Parathyroid adenoma (tissue), 2 donors: ENCODE results near the gene AGFG2.

Source experiments
- H2AFZ ChIP-seq: fragments of 300-600 bp; sonication (generic); one replicate; pipeline ENCODE4 v1.7.0; 2017; ENCODE audit warnings: antibody characterized with exemption, mild to moderate bottlenecking
- H3K27ac ChIP-seq: fragments of 300-600 bp; sonication (generic); one replicate; pipeline ENCODE4 v1.7.0; 2017
- H3K27me3 ChIP-seq: fragments of 300-600 bp; sonication (generic); one replicate; pipeline ENCODE4 v1.7.0; 2017; ENCODE audit warnings: low read length; ENCODE audit not compliant: control insufficient read depth, insufficient read depth
- H3K36me3 ChIP-seq: fragments of 300-600 bp; sonication (generic); one replicate; pipeline ENCODE4 v1.7.0; 2017; ENCODE audit warnings: low read length; ENCODE audit not compliant: control insufficient read depth, insufficient read depth
- H3K4me1 ChIP-seq: fragments of 300-600 bp; sonication (generic); one replicate; pipeline ENCODE4 v1.7.0; 2017; ENCODE audit warnings: control low read depth
- H3K4me2 ChIP-seq: fragments of 300-600 bp; sonication (generic); one replicate; pipeline ENCODE4 v1.7.0; 2017; ENCODE audit warnings: low read length
- H3K4me3 ChIP-seq: fragments of 300-600 bp; sonication (generic); one replicate; pipeline ENCODE4 v1.7.0; 2017; ENCODE audit warnings: low read depth, low read length
- H3K79me2 ChIP-seq: fragments of 300-600 bp; sonication (generic); one replicate; pipeline ENCODE4 v1.7.0; 2017; ENCODE audit warnings: control low read depth
- H3K9ac ChIP-seq: fragments of 300-600 bp; sonication (generic); one replicate; pipeline ENCODE4 v1.7.0; 2017; ENCODE audit warnings: mild to moderate bottlenecking
- H3K9me3 ChIP-seq: fragments of 300-600 bp; sonication (generic); one replicate; pipeline ENCODE4 v1.7.0; 2017; ENCODE audit warnings: low read length; ENCODE audit not compliant: control insufficient read depth
- CTCF ChIP-seq: fragments of 300-600 bp; sonication (generic); IDR thresholded peaks from one replicate; pipeline ENCODE4 v1.7.0; 2017; ENCODE audit warnings: antibody characterized with exemption, mild to moderate bottlenecking
- donor health status: primary hyperparathyroidism.

The AGFG2 gene

GRCh38 chr7:100504887-100505611 is 34.0 kb upstream of the AGFG2 start:
- no peak overlapping the region for H2AFZ ChIP-seq
- no peaks in the 10 kb centered on the region for H3K27me3 ChIP-seq
- H3K79me2 ChIP-seq = no peaks in the 10 kb centered on the region
- H3K4me3 ChIP-seq = no peak overlapping the region
- H3K9me3 ChIP-seq = no peaks in the 10 kb centered on the region
- no peaks in the 10 kb centered on the region for H3K36me3 ChIP-seq
- H3K27ac ChIP-seq = no peak overlapping the region
- no peak overlapping the region for H3K4me2 ChIP-seq
- no peak overlapping the region for H3K9ac ChIP-seq
- TF ChIP-seq CTCF = no peak
- H3K4me1 ChIP-seq = no peaks in the 10 kb centered on the region

- no peaks in the 10 kb centered on the region for H3K79me2 ChIP-seq
- no peak overlapping the region for H3K9ac ChIP-seq
- H3K4me3 ChIP-seq = no peak overlapping the region
- no peak for TF ChIP-seq CTCF
- H3K4me2 ChIP-seq = no peak overlapping the region
- no peak overlapping the region for H2AFZ ChIP-seq
- no peaks in the 10 kb centered on the region for H3K4me1 ChIP-seq
- H3K36me3 ChIP-seq = no peaks in the 10 kb centered on the region
- no peaks in the 10 kb centered on the region for H3K9me3 ChIP-seq
- H3K27ac ChIP-seq = no peak overlapping the region
- H3K27me3 ChIP-seq = no peaks in the 10 kb centered on the region
These were observed 32.6 kb upstream of the AGFG2 start for GRCh38 chr7:100506356-100506923.

GRCh38 chr7:100509231-100509630 is 29.8 kb upstream of the AGFG2 start:
- Histone ChIP-seq H3K9me3 (no peaks in the 10 kb centered on the region), H3K36me3 (no peaks in the 10 kb centered on the region), H2AFZ (no peak overlapping the region), H3K27ac (no peak overlapping the region), H3K4me3 (no peak overlapping the region), H3K79me2 (no peaks in the 10 kb centered on the region), H3K4me1 (no peaks in the 10 kb centered on the region), H3K4me2 (no peak overlapping the region), H3K9ac (no peak overlapping the region), H3K27me3 (no peaks in the 10 kb centered on the region)
- no peak for TF ChIP-seq CTCF

- Histone ChIP-seq H2AFZ (no peak overlapping the region), H3K4me3 (no peak overlapping the region), H3K36me3 (no peaks in the 10 kb centered on the region), H3K4me1 (no peaks in the 10 kb centered on the region), H3K9ac (no peak overlapping the region), H3K4me2 (no peak overlapping the region), H3K27me3 (no peaks in the 10 kb centered on the region), H3K27ac (no peak overlapping the region), H3K79me2 (no peaks in the 10 kb centered on the region), H3K9me3 (no peaks in the 10 kb centered on the region)
- TF ChIP-seq CTCF = no peak
These were observed 28.4 kb upstream of the AGFG2 start for GRCh38 chr7:100510437-100511239.
